ENCODE measurements around the gene MAD2L1.

DNA sequence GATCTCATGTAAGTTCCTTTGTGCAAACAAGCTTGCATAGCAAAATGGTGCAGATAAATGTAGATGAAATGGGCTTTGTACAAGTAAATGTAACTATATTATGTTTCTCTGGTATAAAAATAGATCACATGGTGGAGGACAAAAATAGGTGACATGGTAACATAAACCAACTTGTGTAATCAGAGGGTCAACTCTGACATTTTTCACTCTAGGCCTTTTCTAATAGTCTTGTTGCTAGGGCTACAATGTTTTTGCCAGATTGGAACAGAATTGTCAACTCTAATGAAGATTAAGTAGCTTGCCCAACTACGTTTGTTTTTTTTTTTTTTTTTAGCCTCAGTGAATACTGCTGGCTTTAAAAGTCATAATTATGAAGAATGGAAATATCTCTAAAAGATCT is 11.5 kb downstream of the MAD2L1 start:
- no peak for TF ChIP-seq TAF1 (IDR thresholded peaks at IDR 0.05; ENCODE audit: low read depth, low read length)
- TF ChIP-seq POLR2A (IDR thresholded peaks at IDR 0.05; ENCODE audit: low read depth, low read length) = no peak

All from GM12891 (cell line).